IMR-90 (cell line): Measurements from ENCODE around the gene DUXB. TPM values are rescaled to one million over a fixed set of nuclear protein-coding genes. Genes with fewer than 3 reads are reported as not detected.

Experiments used
- ATAC-seq: fragments of 200-7000 bp; cut with Tn5 transposase; 2 replicates; pipeline ENCODE4 v1.9.1; 2020; ENCODE audit warnings: low read depth, mild to moderate bottlenecking, moderate library complexity
- BruUV-seq: library from RNA; stranded (reverse); fragments of 400-500 nt; replicated peaks from 2 replicates; lab custom pipeline; 2021; lab: Mats Ljungman, UMichigan
- CTCF ChIA-PET: fragments of 300-600 bp; formaldehyde crosslinking; extraction: SDS; loops from one replicate; lab custom pipeline; 2021; ENCODE audit warnings: antibody characterized with exemption; lab: Yijun Ruan, JAX
- POLR2A ChIA-PET: fragments of 300-600 bp; sonication (Branson Sonifier 250); formaldehyde crosslinking; loops from one replicate; lab custom pipeline; 2022; ENCODE audit warnings: antibody characterized with exemption; ENCODE audit not compliant: unreplicated experiment; lab: Charles Lee
- DNase-seq: peaks from one replicate; pipeline ENCODE4 v3.0.0; 2013
- H2AFZ ChIP-seq: replicated peaks from 2 replicates; pipeline ENCODE3; 2013; ENCODE audit warnings: low read length, mild to moderate bottlenecking; ENCODE audit not compliant: poor library complexity
- H2AK5ac ChIP-seq: 2 replicates; pipeline ENCODE4 v1.6.1; 2013; ENCODE audit warnings: low read depth, low read length, inconsistent platforms
- H2AK9ac ChIP-seq: replicated peaks from 2 replicates; pipeline ENCODE3; 2013; ENCODE audit warnings: mild to moderate bottlenecking, low read depth, low read length, moderate library complexity; ENCODE audit not compliant: poor library complexity
- H2BK120ac ChIP-seq: 2 replicates; pipeline ENCODE4 v1.6.1; 2013; ENCODE audit warnings: low read depth, low read length, inconsistent platforms
- H2BK15ac ChIP-seq: 3 replicates; pipeline ENCODE4 v1.6.1; 2013; ENCODE audit warnings: low read depth, low read length, inconsistent platforms
- H2BK20ac ChIP-seq: 2 replicates; pipeline ENCODE4 v1.6.1; 2013; ENCODE audit warnings: low read depth, mild to moderate bottlenecking, inconsistent platforms, low read length, moderate library complexity
- H2BK5ac ChIP-seq: 2 replicates; pipeline ENCODE4 v1.6.1; 2013; ENCODE audit warnings: mild to moderate bottlenecking, low read depth, low read length, inconsistent platforms; ENCODE audit not compliant: poor library complexity, severe bottlenecking
- H3K14ac ChIP-seq: replicated peaks from 2 replicates; pipeline ENCODE4 v1.6.1; 2013; ENCODE audit warnings: low read depth, low read length, inconsistent platforms
- H3K18ac ChIP-seq: 2 replicates; pipeline ENCODE4 v1.6.1; 2013; ENCODE audit warnings: low read depth, low read length, control low read depth
- H3K23ac ChIP-seq: 2 replicates; pipeline ENCODE4 v1.6.1; 2013; ENCODE audit warnings: low read depth, low read length, inconsistent platforms
- H3K27ac ChIP-seq: 2 replicates; pipeline ENCODE4 v1.5.1; 2013; ENCODE audit warnings: mild to moderate bottlenecking, control low read depth, low read length; ENCODE audit not compliant: insufficient read depth
- H3K27me3 ChIP-seq: 2 replicates; pipeline ENCODE4 v1.6.1; 2013; ENCODE audit warnings: low read length; ENCODE audit not compliant: control insufficient read depth, insufficient read depth
- H3K36me3 ChIP-seq: 2 replicates; pipeline ENCODE4 v1.6.1; 2013; ENCODE audit warnings: low read length, mixed read lengths; ENCODE audit not compliant: control insufficient read depth, insufficient read depth
- H3K4ac ChIP-seq: 2 replicates; pipeline ENCODE4 v1.6.1; 2013; ENCODE audit warnings: low read depth, low read length, inconsistent platforms
- H3K4me1 ChIP-seq: 2 replicates; pipeline ENCODE4 v1.6.1; 2013; ENCODE audit warnings: low read length, mixed read lengths; ENCODE audit not compliant: control insufficient read depth, insufficient read depth
- H3K4me2 ChIP-seq: 2 replicates; pipeline ENCODE4 v1.6.1; 2013; ENCODE audit warnings: low read depth, mild to moderate bottlenecking, control low read depth, low read length, moderate library complexity
- H3K4me3 ChIP-seq: 2 replicates; pipeline ENCODE4 v1.5.1; 2013; ENCODE audit warnings: low read depth, mild to moderate bottlenecking, control low read depth, low read length, moderate library complexity; ENCODE audit not compliant: insufficient read depth
- H3K56ac ChIP-seq: 2 replicates; pipeline ENCODE4 v1.6.1; 2013; ENCODE audit warnings: low read length, inconsistent platforms; ENCODE audit not compliant: insufficient read depth; ENCODE audit errors: extremely low read depth
- H3K79me1 ChIP-seq, 2 experiments: 2 replicates each; pipeline ENCODE4 v1.6.1; 2013; ENCODE audit warnings: low read length in 2 of 2, inconsistent platforms in 1 of 2, low read depth in 1 of 2
- H3K9ac ChIP-seq: 2 replicates; pipeline ENCODE4 v1.6.1; 2013; ENCODE audit warnings: low read depth, low read length, control low read depth
- H3K9me1 ChIP-seq: 2 replicates; pipeline ENCODE4 v1.6.1; 2013; ENCODE audit warnings: low read length, inconsistent platforms; ENCODE audit not compliant: insufficient read depth
- H3K9me3 ChIP-seq: 2 replicates; pipeline ENCODE4 v1.6.1; 2013; ENCODE audit warnings: low read length; ENCODE audit not compliant: control insufficient read depth, insufficient read depth
- H4K20me1 ChIP-seq: 2 replicates; pipeline ENCODE4 v1.6.1; 2013; ENCODE audit warnings: low read length, inconsistent platforms; ENCODE audit not compliant: insufficient read depth
- H4K5ac ChIP-seq: 2 replicates; pipeline ENCODE4 v1.6.1; 2013; ENCODE audit warnings: mild to moderate bottlenecking, low read depth, low read length, control low read depth
- H4K8ac ChIP-seq, 2 experiments: 2 replicates each; pipeline ENCODE4 v1.6.1; 2013; ENCODE audit warnings: low read depth in 2 of 2, low read length in 2 of 2, control low read depth in 1 of 2, inconsistent platforms in 1 of 2
- H4K91ac ChIP-seq: 2 replicates; pipeline ENCODE4 v1.6.1; 2013; ENCODE audit warnings: low read depth, low read length, inconsistent platforms; ENCODE audit not compliant: insufficient read depth
- BHLHE40 ChIP-seq: fragments of 150-350 bp; IDR thresholded peaks from 2 replicates; pipeline ENCODE4 v1.6.1; 2016; ENCODE audit warnings: mild to moderate bottlenecking, low read depth, low read length
- NFE2L2 ChIP-seq: fragments of 150-350 bp; IDR thresholded peaks from 2 replicates; pipeline ENCODE4 v1.6.1; 2016; ENCODE audit warnings: low read depth, mild to moderate bottlenecking, low read length
- RAD21 ChIP-seq: IDR thresholded peaks from 2 replicates; pipeline ENCODE4 v1.6.1; 2012; ENCODE audit warnings: low read length, improper control_type of control experiment
- WGBS, 2 experiments: methylation state at CpG; one replicate each; pipeline versions ENCODE4 v1.1.5 to v1.1.7; 2013; ENCODE audit warnings: missing lambda C conversion rate in 2 of 2; ENCODE audit not compliant: insufficient read length in 1 of 2; ENCODE audit errors: extremely low coverage in 2 of 2; 5-methylcytosine and 5-hydroxymethylcytosine counted together
- dilution Hi-C: fragments of 300-500 bp; cut with HindIII; formaldehyde crosslinking; loops from one replicate; pipeline ENCODE4 v1.14.3; 2018; ENCODE audit warnings: low sequenced_read_pairs; ENCODE audit not compliant: unreplicated experiment
- in situ Hi-C: fragments of 300-500 bp; cut with MboI; formaldehyde crosslinking; loops from 3 replicates; pipeline ENCODE4 v1.14.3; 2019; ENCODE audit warnings: low sequenced_read_pairs, inconsistent platforms, mixed read lengths
- intact Hi-C: fragments of 100-400 bp; cut with micrococcal nuclease; formaldehyde crosslinking; loops from 2 replicates; pipeline ENCODE4 v1.10.0; 2022
- polyA plus RNA-seq, 3 experiments: library from polyadenylated mRNA; depleted of rRNA; stranded (reverse); fragments of >200 nt; gene quantifications; 2 replicates each; pipeline ENCODE4 v1.2.3, GENCODE V29; 2012; ENCODE audit warnings: low replicate concordance in 1 of 3
- total RNA-seq: library from RNA; depleted of rRNA; stranded (reverse); fragments of >200 nt; gene quantifications from 2 replicates; pipeline ENCODE4 v1.2.3, GENCODE V29; 2012

The DUXB gene
- total and polyA plus RNA-seq, 2 of the 4 experiments (the other 2 are of a cell fraction) = not detected

DNA sequence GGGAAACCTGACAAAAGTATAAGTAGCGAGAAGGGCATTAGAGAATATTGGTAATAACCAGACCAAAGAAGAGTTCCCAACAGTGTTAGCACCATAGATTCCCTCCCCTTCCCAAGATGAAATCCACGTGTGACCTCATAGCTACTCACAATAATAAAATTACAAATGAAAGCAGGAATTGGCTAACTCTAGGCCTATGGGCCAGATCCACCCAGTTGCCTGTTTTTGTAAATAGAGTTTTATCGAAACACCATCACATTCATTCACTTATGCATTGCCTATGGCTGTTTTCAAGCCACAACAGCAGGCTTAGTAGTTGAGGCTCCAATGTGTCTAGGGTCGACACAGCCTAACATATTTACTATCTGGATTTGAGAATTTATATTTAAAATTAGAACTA is 17.2 kb upstream of the DUXB start:
- Histone ChIP-seq H3K23ac (no peak overlapping the region), H3K14ac (no peak overlapping the region), H3K18ac (no peak overlapping the region), H3K9ac (no peak overlapping the region), H3K4me3 (no peak overlapping the region), H2AFZ (no peak overlapping the region), H3K9me1 (no peaks in the 10 kb centered on the region), H4K91ac (no peak overlapping the region), H4K20me1 (no peaks in the 10 kb centered on the region), H3K56ac (no peak overlapping the region), H3K4ac (no peak overlapping the region), H3K27ac (no peak overlapping the region), H3K9me3 (peaks cover 2% of the 10 kb centered on the region; the same call in 1 of the 2 replicates), H4K5ac (no peak overlapping the region), H2AK5ac (no peak overlapping the region), H3K36me3 (no peaks in the 10 kb centered on the region), H2AK9ac (no peak overlapping the region), H4K8ac (no peak overlapping the region), H2BK15ac (no peak overlapping the region), H3K4me2 (no peak overlapping the region), H3K27me3 (no peaks in the 10 kb centered on the region; the same call in 1 of the 2 replicates), H3K79me1 (no peaks in the 10 kb centered on the region), H2BK5ac (no peak overlapping the region), H2BK20ac (no peak overlapping the region), H3K4me1 (no peaks in the 10 kb centered on the region), H2BK120ac (no peak overlapping the region)
- DNase-seq (no peak), ATAC-seq (no peak)
- intact Hi-C loops (no loop called here), dilution Hi-C loops (no loop called here), in situ Hi-C loops (no loop called here)
- TF ChIP-seq NFE2L2 (no peak), RAD21 (no peak), BHLHE40 (no peak)
- POLR2A ChIA-PET = no interaction called here
- BruUV-seq = no TSS peak
- CTCF ChIA-PET = no interaction called here
- no CpG with 5 or more reads among the region's 4 CpGs for WGBS, 2 experiments
